ENCODE results near the gene OTOP1. TPM values are rescaled to one million over a fixed set of nuclear protein-coding genes. Genes with fewer than 3 reads are reported as not detected.
"Not testable (repeated sequence)": the region's sequence is repeated elsewhere in the genome, so short reads cannot be mapped to it uniquely, and the experiment has no call there.

OTOP1 gene
- total RNA-seq, 4 donors from 2014 or later: not detected

DNA sequence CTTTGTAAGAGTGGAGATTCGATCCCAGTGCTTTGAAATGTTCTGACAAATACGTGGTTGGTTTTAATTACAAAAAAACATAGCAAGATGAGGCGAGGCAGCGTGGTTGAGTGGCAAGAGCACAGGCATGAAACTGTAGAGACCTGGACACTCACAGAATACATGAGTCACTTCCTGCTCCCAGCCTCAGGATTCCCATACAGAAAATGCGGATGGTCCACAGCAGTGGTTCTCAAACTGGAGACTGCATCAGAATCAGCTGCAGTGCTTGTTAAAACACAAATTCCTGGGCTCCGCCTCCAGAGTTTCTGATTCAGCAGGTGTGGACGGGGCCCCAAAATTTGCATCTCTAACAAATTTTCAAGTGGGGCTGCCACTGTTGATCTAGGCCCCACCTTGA, 10.1 kb downstream of the OTOP1 start:
- Histone ChIP-seq H3K4me3 (no peak overlapping the region), H3K27me3 (peaks cover 4% of the 10 kb centered on the region), H3K9me3 (no peaks in the 10 kb centered on the region), H3K36me3 (no peaks in the 10 kb centered on the region), H3K27ac (no peak overlapping the region), H3K4me1 (no peaks in the 10 kb centered on the region)
- DNase-seq: no peak
- no peak for TF ChIP-seq POLR2AphosphoS5 (IDR thresholded peaks at IDR 0.05)
- WGBS, 2 donors (ENCODE audit: low coverage in 1 of 2): 74 to 76% methylated on average over 4 to 7 of the region's 7 CpGs
- in situ Hi-C loops (cut with MboI; ENCODE audit: low pct_ligation_motif_present in 1 of 4, low pct_unique_long_range_greater_than_20kb in 1 of 4, low sequenced_read_pairs in 3 of 4): no loop called here
- intact Hi-C loops (cut with DNase I; ENCODE audit: low total_unique reads): no loop called here

DNA sequence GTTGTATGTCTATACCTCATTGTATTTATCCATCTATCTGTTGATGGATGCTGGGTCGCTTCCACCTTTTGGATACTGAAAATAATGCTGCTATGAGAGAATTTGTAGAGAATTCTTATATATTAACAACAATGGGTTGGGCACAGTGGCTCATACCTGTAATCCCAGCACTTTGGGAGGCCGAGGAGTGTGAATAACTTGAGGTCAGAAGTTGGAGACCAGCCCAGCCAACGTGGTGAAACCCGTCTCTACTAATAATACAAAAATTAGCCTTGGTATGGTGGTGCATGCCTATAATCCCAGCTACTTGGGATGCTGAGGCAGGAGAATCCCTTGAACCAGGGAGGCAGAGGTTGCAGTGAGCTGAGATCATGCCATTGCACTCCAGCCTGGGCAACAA, 13.1 kb downstream of the OTOP1 start:
- in situ Hi-C loops (cut with MboI; ENCODE audit: low pct_ligation_motif_present in 1 of 4, low pct_unique_long_range_greater_than_20kb in 1 of 4, low sequenced_read_pairs in 3 of 4); H3K4me3 ChIP-seq; H3K4me1 ChIP-seq; H3K36me3 ChIP-seq; H3K27ac ChIP-seq; DNase-seq; intact Hi-C loops (cut with DNase I; ENCODE audit: low total_unique reads); H3K9me3 ChIP-seq; H3K27me3 ChIP-seq: not testable (repeated sequence)
- WGBS, 2 donors (ENCODE audit: low coverage in 1 of 2): 67% methylated on average over 4 of the region's 4 CpGs; no CpG with 5 or more reads in 1 of the 2 donors

DNA sequence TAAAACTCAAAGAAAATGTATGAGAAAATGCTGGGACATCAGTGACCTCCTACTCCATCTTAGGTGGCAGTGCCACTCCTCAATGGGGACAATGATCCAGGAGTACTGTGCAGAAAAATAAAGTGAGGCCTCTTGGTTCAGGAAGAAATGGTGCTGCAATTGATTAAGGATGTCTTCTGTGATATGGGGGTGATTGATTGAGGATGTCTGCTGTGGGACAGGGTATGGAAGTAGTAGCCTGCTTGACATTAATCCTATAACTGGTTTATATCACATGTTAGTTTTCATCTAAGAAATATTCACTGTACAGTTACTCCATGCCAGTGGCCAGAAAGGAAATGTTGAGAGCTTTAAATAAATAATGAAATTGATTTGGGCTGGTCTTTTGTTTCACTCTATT, 20.5 kb downstream of the OTOP1 start:
- Histone ChIP-seq H3K9me3 (no peaks in the 10 kb centered on the region), H3K4me3 (no peak overlapping the region), H3K4me1 (no peaks in the 10 kb centered on the region), H3K27ac (no peak overlapping the region), H3K36me3 (no peaks in the 10 kb centered on the region), H3K27me3 (peaks cover 35% of the 10 kb centered on the region)
- in situ Hi-C loops (cut with MboI; ENCODE audit: low pct_ligation_motif_present in 1 of 4, low pct_unique_long_range_greater_than_20kb in 1 of 4, low sequenced_read_pairs in 3 of 4) (no loop called here), intact Hi-C loops (cut with DNase I; ENCODE audit: low total_unique reads) (no loop called here)
- no peak for DNase-seq
- no peak for TF ChIP-seq POLR2AphosphoS5 (IDR thresholded peaks at IDR 0.05)
- TF ChIP-seq, protein P1, sequence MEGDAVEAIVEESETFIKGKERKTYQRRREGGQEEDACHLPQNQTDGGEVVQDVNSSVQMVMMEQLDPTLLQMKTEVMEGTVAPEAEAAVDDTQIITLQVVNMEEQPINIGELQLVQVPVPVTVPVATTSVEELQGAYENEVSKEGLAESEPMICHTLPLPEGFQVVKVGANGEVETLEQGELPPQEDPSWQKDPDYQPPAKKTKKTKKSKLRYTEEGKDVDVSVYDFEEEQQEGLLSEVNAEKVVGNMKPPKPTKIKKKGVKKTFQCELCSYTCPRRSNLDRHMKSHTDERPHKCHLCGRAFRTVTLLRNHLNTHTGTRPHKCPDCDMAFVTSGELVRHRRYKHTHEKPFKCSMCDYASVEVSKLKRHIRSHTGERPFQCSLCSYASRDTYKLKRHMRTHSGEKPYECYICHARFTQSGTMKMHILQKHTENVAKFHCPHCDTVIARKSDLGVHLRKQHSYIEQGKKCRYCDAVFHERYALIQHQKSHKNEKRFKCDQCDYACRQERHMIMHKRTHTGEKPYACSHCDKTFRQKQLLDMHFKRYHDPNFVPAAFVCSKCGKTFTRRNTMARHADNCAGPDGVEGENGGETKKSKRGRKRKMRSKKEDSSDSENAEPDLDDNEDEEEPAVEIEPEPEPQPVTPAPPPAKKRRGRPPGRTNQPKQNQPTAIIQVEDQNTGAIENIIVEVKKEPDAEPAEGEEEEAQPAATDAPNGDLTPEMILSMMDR (IDR thresholded peaks at IDR 0.05): no peak
- TF ChIP-seq EP300 (IDR thresholded peaks at IDR 0.05; ENCODE audit: low read depth): no peak
- TF ChIP-seq POLR2A (IDR thresholded peaks at IDR 0.05): no peak

DNA sequence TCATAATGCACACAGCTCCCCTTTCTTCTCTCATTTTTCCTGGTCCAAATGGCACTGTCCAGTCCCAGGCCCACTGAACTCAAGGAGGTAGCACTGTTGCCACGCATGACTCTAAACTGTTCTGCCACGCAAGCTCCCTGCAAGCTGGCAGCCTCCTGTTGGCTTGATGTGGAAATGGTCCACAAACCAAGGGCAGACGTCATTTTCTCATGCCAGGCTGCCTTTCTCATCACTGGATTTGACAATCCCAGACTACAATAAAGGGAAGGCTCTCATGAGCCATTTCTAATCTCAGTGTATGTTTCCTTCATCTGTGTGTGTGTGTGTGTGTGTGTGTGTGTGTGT, 22.4 kb downstream of the OTOP1 start:
- intact Hi-C loops (cut with DNase I; ENCODE audit: low total_unique reads) (no loop called here), in situ Hi-C loops (cut with MboI; ENCODE audit: low pct_ligation_motif_present in 1 of 4, low pct_unique_long_range_greater_than_20kb in 1 of 4, low sequenced_read_pairs in 3 of 4) (no loop called here)
- Histone ChIP-seq H3K27me3 (peaks cover 35% of the 10 kb centered on the region), H3K4me1 (no peaks in the 10 kb centered on the region), H3K27ac (no peak overlapping the region), H3K4me3 (no peak overlapping the region), H3K36me3 (no peaks in the 10 kb centered on the region), H3K9me3 (no peaks in the 10 kb centered on the region)
- TF ChIP-seq POLR2A (IDR thresholded peaks at IDR 0.05) (no peak), EP300 (IDR thresholded peaks at IDR 0.05; ENCODE audit: low read depth) (no peak), POLR2AphosphoS5 (IDR thresholded peaks at IDR 0.05) (no peak)
- TF ChIP-seq, protein P1 (IDR thresholded peaks at IDR 0.05): no peak
- 81 to 100% methylated on average over 2 to 3 of the region's 3 CpGs for WGBS, 2 donors (ENCODE audit: low coverage in 1 of 2)
- DNase-seq: no peak

DNA sequence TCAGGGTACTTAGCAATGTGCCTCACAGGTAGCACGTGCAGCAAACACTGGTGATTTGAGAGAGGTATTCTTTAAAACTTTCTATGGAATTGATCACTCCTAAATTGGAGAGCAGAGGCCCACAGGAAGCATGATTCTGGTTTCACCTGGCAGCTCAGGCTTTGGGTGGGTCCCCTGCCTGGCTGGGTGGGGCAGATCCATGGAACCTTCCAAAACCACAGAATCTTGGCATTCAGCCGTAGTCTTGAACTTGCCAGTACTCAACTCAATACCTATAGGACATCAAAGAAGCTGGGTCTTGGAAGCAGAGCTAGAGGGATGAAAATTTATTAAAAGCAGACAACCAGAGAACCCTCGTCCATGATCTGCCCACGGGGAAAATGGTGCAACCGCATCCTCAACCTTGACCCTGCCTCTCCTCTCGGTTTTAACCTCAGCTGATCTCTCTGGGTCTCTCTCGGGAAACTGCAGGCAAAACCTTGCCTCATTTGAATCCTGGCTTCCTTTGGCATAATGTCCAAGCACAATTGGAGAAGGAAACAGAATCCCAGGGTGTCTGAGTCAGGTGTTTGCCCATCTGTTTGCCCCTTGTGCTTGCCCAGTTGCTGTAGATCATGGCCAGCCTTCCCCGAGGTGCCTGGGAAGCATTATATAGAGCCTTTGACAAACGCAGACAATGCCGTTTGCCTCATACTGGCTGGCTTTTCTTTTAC, 22.9 kb downstream of the OTOP1 start:
- intact Hi-C loops (cut with DNase I; ENCODE audit: low total_unique reads) (no loop called here), in situ Hi-C loops (cut with MboI; ENCODE audit: low pct_ligation_motif_present in 1 of 4, low pct_unique_long_range_greater_than_20kb in 1 of 4, low sequenced_read_pairs in 3 of 4) (no loop called here)
- DNase-seq: no peak
- Histone ChIP-seq H3K4me3 (no peak overlapping the region), H3K9me3 (no peaks in the 10 kb centered on the region), H3K27me3 (peaks cover 31% of the 10 kb centered on the region), H3K36me3 (no peaks in the 10 kb centered on the region), H3K27ac (no peak overlapping the region), H3K4me1 (no peaks in the 10 kb centered on the region)
- 76 to 83% methylated on average over 2 to 10 of the region's 10 CpGs for WGBS, 2 donors (ENCODE audit: low coverage in 1 of 2)
- no peak for TF ChIP-seq EP300 (IDR thresholded peaks at IDR 0.05; ENCODE audit: low read depth)
- TF ChIP-seq POLR2AphosphoS5 (IDR thresholded peaks at IDR 0.05): no peak
- no peak for TF ChIP-seq POLR2A (IDR thresholded peaks at IDR 0.05)
- TF ChIP-seq, protein P1 (IDR thresholded peaks at IDR 0.05): no peak

Data from transverse colon (tissue), 4 donors.